C4-2B (cell line): ENCODE data around the gene TMBIM1.

Experiments used
- H3K27ac ChIP-seq: fragments of 450-650 bp; 2 replicates; pipeline ENCODE4 v1.5.1; 2017
- CTCF ChIP-seq: fragments of 450-650 bp; conservative IDR thresholded peaks from 2 replicates; pipeline ENCODE4 v1.5.1; 2017; ENCODE audit warnings: mild to moderate bottlenecking
- ZFX ChIP-seq: fragments of 450-650 bp; IDR thresholded peaks from 2 replicates; pipeline ENCODE4 v1.6.1; 2017

Gene TMBIM1

GRCh38 chr2:218331745-218332144, 39.4 kb upstream of the TMBIM1 start:
- H3K27ac ChIP-seq, result no peak overlapping the region
- TF ChIP-seq ZFX (no peak), CTCF (no peak)

- no peak overlapping the region for H3K27ac ChIP-seq
These were observed 37.7 kb upstream of the TMBIM1 start for GRCh38 chr2:218329826-218330593.

GRCh38 chr2:218329027-218329825, 36.9 kb upstream of the TMBIM1 start:
- TF ChIP-seq ZFX, result no peak
- no peak for TF ChIP-seq CTCF
- no peak overlapping the region for H3K27ac ChIP-seq

More at GRCh38 chr2:218329826-218330593, 37.7 kb upstream of the TMBIM1 start:
- TF ChIP-seq CTCF (no peak), ZFX (no peak)

GRCh38 chr2:218328294-218328693, 36.0 kb upstream of the TMBIM1 start:
- no peak overlapping the region for H3K27ac ChIP-seq

GRCh38 chr2:218327451-218328210, 35.3 kb upstream of the TMBIM1 start:
- TF ChIP-seq ZFX (no peak), CTCF (no peak)
- no peak overlapping the region for H3K27ac ChIP-seq

More at GRCh38 chr2:218328294-218328693, 36.0 kb upstream of the TMBIM1 start:
- TF ChIP-seq ZFX, result no peak
- no peak for TF ChIP-seq CTCF

- no peak for TF ChIP-seq CTCF
- TF ChIP-seq ZFX, result no peak
- no peak overlapping the region for H3K27ac ChIP-seq
These were observed 34.0 kb upstream of the TMBIM1 start for GRCh38 chr2:218326315-218326714.
